ENCODE data around the gene TGFBR3. TPM values are rescaled to one million over a fixed set of nuclear protein-coding genes. Genes with fewer than 3 reads are reported as not detected.
A peak's percentile ranks its signal among the peaks of the same experiment; 100 is the strongest.

TGFBR3 gene
- total RNA-seq, 1 experiment from 2014 or later, result 3.1 TPM

DNA sequence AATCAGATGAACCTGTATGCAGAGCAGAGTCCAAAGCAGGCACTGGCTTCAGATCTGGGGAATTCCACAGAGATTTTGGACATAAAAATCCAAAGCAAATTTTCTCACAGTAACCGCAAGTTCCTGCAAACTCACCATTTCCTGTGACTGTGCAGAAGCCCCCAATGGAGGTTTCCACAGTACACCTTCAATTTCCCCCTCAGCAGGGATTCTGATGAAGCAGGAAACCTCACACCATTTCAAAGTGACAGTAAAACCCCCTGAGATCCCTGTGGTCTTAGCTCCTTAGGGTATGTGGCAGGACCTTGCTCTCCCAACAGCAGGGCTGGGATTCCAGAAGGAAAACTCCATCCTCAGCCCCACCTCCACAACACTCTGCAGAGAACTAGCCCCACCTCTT, 6.0 kb upstream of the TGFBR3 start:
- DNase-seq (ENCODE audit: low spot score), result peak; percentile 48

DNA sequence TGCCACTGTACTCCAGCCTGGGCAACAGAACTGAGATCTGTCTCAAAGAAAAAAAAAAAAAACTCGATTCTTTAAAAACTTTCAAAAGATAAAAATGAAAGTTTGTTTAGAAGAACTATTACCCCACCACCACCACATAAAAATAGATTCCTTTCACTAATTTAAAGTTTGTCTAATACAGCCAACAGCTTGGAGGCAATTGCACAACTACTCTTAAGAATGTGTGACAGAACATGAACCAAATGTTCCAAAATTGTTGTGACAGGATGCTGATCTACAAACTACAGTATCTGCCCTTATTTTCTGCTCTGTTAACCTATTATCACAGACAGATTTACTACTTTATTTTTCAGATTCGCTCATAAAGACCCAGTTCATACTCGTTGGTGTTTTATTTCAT, 5.5 kb upstream of the TGFBR3 start:
- Histone ChIP-seq H3K4me3 (ENCODE audit: low read depth, low read length, poor library complexity, severe bottlenecking) (no peak overlapping the region), H3K9me3 (ENCODE audit: low read depth, low read length, poor library complexity, severe bottlenecking) (no peaks in the 10 kb centered on the region), H3K27ac (ENCODE audit: low read depth, low read length, poor library complexity, severe bottlenecking) (peak overlapping the region; percentile 12), H3K36me3 (ENCODE audit: insufficient read depth, low read length, poor library complexity, severe bottlenecking) (no peaks in the 10 kb centered on the region), H3K4me1 (ENCODE audit: insufficient read depth, low read length, poor library complexity, severe bottlenecking) (peaks cover 9% of the 10 kb centered on the region), H3K27me3 (replicated peaks; ENCODE audit: insufficient read depth, low read depth, low read length, poor library complexity) (no peaks in the 10 kb centered on the region)
- intact Hi-C loops (cut with micrococcal nuclease; ENCODE audit: unreplicated experiment), result no loop called here
- TF ChIP-seq EZH2 (IDR thresholded peaks at IDR 0.05; ENCODE audit: borderline replicate concordance, low read depth, low read length, poor library complexity, severe bottlenecking), result no peak
- TF ChIP-seq, protein P1, sequence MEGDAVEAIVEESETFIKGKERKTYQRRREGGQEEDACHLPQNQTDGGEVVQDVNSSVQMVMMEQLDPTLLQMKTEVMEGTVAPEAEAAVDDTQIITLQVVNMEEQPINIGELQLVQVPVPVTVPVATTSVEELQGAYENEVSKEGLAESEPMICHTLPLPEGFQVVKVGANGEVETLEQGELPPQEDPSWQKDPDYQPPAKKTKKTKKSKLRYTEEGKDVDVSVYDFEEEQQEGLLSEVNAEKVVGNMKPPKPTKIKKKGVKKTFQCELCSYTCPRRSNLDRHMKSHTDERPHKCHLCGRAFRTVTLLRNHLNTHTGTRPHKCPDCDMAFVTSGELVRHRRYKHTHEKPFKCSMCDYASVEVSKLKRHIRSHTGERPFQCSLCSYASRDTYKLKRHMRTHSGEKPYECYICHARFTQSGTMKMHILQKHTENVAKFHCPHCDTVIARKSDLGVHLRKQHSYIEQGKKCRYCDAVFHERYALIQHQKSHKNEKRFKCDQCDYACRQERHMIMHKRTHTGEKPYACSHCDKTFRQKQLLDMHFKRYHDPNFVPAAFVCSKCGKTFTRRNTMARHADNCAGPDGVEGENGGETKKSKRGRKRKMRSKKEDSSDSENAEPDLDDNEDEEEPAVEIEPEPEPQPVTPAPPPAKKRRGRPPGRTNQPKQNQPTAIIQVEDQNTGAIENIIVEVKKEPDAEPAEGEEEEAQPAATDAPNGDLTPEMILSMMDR (conservative IDR thresholded peaks at IDR 0.05; ENCODE audit: low read depth, low read length), result no peak
- no TSS peak for BruUV-seq (replicated peaks)
- ChIA-PET POLR2A (ENCODE audit: low non-redundant PET) (no interaction called here), CTCF (no interaction called here)
- DNase-seq (ENCODE audit: low spot score), result peak; percentile 19

More for the DNA sequence above, 6.0 kb upstream of the TGFBR3 start:
- H3K27ac ChIP-seq (ENCODE audit: low read depth, low read length, poor library complexity, severe bottlenecking), result peak overlapping the region; percentile 12
- no peaks in the 10 kb centered on the region for H3K36me3 ChIP-seq (ENCODE audit: insufficient read depth, low read length, poor library complexity, severe bottlenecking)
- H3K4me3 ChIP-seq (ENCODE audit: low read depth, low read length, poor library complexity, severe bottlenecking), result no peak overlapping the region
- BruUV-seq (replicated peaks), result no TSS peak
- intact Hi-C loops (cut with micrococcal nuclease; ENCODE audit: unreplicated experiment), result no loop called here
- H3K9me3 ChIP-seq (ENCODE audit: low read depth, low read length, poor library complexity, severe bottlenecking), result no peaks in the 10 kb centered on the region
- no peaks in the 10 kb centered on the region for H3K27me3 ChIP-seq (replicated peaks; ENCODE audit: insufficient read depth, low read depth, low read length, poor library complexity)
- no peak for TF ChIP-seq EZH2 (IDR thresholded peaks at IDR 0.05; ENCODE audit: borderline replicate concordance, low read depth, low read length, poor library complexity, severe bottlenecking)
- TF ChIP-seq, protein P1 (conservative IDR thresholded peaks at IDR 0.05; ENCODE audit: low read depth, low read length), result no peak
- H3K4me1 ChIP-seq (ENCODE audit: insufficient read depth, low read length, poor library complexity, severe bottlenecking), result peaks cover 9% of the 10 kb centered on the region
- ChIA-PET CTCF (no interaction called here), POLR2A (ENCODE audit: low non-redundant PET) (no interaction called here)

DNA sequence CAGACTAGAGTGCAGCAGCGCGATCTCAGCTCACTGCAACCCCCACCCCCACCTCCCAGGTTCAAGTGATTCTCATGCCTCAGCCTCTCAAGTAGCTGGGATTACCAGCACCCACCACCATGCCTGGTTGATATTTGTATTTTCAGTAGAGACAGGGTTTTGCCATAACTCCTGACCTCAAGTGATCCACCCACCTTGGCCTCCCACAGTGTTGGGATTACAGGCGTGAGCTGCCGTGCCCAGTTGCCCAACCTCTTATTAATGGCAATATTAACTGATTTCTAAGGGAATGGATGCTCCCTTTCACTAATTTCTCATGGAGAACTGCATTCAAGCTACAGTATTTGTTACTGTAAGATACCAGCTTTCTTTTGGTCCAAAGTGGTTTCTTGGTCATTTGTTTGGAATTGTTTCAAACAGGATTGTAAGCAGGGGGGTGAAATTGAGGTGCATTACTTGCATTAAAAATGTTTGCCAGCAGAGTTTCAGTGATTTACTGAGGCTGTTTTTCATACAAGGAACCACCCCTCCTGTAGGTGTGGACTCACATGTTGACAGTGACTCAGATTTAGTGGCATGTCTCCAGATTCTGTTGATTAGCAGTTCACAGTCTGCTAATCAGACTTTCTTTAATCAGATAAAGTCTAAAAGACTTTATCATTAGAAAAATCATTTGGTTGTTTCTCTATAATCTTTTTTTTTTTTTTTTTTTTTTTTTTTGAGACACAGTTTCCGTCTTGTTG, 3.9 kb upstream of the TGFBR3 start:
- no peak overlapping the region for H3K4me3 ChIP-seq (ENCODE audit: low read depth, low read length, poor library complexity, severe bottlenecking)
- H3K27me3 ChIP-seq (replicated peaks; ENCODE audit: insufficient read depth, low read depth, low read length, poor library complexity), result no peaks in the 10 kb centered on the region
- no peak for DNase-seq (ENCODE audit: low spot score)
- ChIA-PET CTCF (interaction anchor here (0.6 kb wide), 1 partner anchor 172 kb away, joined by 6 read pairs; no protein-coding TSS in a partner anchor), POLR2A (ENCODE audit: low non-redundant PET) (no interaction called here)
- TF ChIP-seq EZH2 (IDR thresholded peaks at IDR 0.05; ENCODE audit: borderline replicate concordance, low read depth, low read length, poor library complexity, severe bottlenecking), result no peak
- TF ChIP-seq, protein P1 (conservative IDR thresholded peaks at IDR 0.05; ENCODE audit: low read depth, low read length), result no peak
- H3K27ac ChIP-seq (ENCODE audit: low read depth, low read length, poor library complexity, severe bottlenecking), result no peak overlapping the region
- intact Hi-C loops (cut with micrococcal nuclease; ENCODE audit: unreplicated experiment), result no loop called here
- no peaks in the 10 kb centered on the region for H3K36me3 ChIP-seq (ENCODE audit: insufficient read depth, low read length, poor library complexity, severe bottlenecking)
- peaks cover 10% of the 10 kb centered on the region for H3K4me1 ChIP-seq (ENCODE audit: insufficient read depth, low read length, poor library complexity, severe bottlenecking)
- BruUV-seq (replicated peaks), result no TSS peak
- no peaks in the 10 kb centered on the region for H3K9me3 ChIP-seq (ENCODE audit: low read depth, low read length, poor library complexity, severe bottlenecking)

Measured in A673 (cell line).